Fibroblast of skin of right quadriceps (primary cell): Measurements from ENCODE around the gene ZC3H13.
A peak's percentile ranks its signal among the peaks of the same experiment; 100 is the strongest.
"Not testable (repeated sequence)": the region's sequence is repeated elsewhere in the genome, so short reads cannot be mapped to it uniquely, and the experiment has no call there.

Experiments used
- DNase-seq: peaks from one replicate; pipeline ENCODE4 v3.0.0-alpha.2; 2013

The ZC3H13 gene

GRCh38 chr13:46004491-46004890 lies 48.1 kb downstream of the ZC3H13 start:
- no peak for DNase-seq

DNA sequence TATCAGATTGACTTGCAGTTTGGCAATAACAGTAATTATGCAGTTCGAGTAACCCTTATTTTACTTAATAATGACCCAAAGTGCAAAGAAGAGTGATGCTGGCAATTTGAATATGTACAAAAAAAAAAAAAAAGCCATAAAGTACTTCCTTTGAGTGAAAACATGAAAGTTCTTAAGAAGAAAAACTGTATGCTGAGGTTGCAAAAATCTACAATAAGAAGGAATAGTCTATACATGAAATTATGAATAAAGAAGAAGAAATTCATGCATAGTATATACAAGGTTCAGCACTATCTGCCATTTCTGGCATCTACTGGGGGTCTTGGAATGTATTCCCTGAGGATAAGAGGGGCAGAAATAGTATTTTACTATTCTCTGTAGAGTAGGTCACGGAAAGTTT lies 55.9 kb downstream of the ZC3H13 start:
- no peak for DNase-seq

DNA sequence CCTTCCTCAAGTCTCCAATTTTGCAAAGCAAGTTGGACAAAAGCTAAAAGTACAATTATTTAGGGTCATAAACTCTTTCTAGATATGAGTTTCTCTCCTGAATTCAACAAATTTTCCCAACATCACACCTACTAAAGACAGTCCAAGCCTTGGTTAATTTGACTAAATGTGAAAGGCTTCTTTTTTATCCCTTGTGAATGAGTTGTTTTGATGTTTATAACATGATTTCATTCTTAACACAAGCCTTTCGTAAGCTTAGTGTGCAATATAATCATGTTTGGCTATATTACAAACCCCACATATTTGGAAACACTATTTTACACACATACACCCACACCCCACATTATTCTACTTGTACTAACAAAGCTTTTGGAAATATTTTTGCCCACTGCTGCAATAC lies 57.3 kb downstream of the ZC3H13 start:
- no peak for DNase-seq

GRCh38 chr13:45994752-45995151 lies 57.8 kb downstream of the ZC3H13 start:
- DNase-seq: no peak

DNA sequence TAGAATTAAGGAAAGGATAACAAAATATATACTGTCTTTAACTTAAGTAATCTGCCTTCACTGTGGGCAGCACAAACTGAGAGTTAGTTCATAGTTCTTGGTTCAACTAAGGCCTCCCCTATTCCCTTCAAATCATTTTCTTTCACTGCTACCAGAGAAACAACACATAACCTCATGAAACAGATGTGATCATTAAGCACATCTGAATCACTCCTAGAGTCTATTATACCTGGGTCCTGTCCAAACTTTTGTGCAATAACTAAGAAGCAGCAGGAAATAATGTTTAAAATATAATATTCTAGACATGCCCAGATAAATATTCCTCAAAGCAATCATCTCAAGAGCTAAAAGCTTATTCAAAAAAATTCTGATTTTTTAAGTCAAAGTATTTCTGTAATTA lies 62.9 kb downstream of the ZC3H13 start:
- DNase-seq: peak; percentile 60

GRCh38 chr13:45981127-45981526 lies 71.4 kb downstream of the ZC3H13 start:
- not testable (repeated sequence) for DNase-seq

DNA sequence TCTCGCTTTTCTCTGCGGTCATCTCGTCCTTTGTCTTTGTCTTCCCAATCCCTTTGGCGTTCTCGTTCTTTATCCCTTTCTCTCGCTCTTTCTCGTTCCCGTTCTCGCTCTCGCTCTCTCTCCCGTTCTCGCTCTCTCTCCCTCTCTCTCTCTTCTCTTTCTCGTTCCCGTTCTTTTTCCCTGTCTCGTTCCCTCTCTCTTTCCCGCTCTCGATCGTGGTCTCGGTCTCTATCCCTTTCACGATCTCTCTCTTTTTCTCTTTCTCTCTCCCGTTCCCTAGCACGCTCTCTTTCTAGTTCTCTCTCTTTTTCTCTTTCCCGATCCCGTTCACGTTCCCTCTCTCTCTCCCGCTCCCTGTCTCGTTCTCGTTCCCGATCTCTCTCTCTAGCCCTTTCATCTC lies 77.2 kb downstream of the ZC3H13 start:
- no peak for DNase-seq

DNA sequence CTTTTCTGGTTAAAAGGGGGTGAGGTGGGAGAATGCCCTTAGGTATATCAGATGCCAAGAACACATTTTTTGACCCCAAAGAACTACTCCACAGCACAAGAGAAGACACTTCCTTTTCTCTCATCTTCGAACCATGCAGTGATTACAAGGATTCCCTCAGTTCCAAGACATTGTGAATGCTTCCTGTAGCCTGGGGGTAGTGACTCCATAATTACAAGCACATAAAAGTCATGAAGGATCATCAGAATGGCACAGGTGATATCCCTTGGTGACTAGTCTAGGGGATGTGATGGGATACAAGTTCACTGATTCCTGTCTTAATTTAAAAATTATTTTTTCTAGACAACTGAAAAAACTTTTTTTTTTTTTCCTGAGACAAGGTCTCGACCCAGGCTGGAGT lies 78.0 kb downstream of the ZC3H13 start:
- DNase-seq: no peak

- no peak for DNase-seq
These were observed 85.0 kb downstream of the ZC3H13 start for GRCh38 chr13:45967589-45967988.

DNA sequence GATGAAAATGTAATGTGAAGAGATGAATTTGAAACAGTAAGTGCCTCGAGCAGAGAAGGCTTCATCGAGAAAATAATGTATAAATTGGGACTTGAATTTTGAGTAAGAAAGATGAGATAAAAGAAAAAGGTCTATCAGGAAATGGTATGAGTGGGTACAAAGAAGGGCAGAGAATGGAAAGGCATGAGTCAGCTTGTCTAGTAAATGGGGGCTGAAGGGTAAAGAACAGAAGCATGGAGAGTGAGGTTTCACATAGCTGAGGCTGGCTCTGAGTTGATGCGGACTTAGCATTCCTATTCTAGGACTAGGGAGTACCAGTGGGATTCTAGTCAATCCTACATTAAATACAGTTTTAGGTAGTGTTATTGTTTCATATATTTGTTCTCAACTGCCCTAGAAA lies 85.8 kb downstream of the ZC3H13 start:
- no peak for DNase-seq

DNA sequence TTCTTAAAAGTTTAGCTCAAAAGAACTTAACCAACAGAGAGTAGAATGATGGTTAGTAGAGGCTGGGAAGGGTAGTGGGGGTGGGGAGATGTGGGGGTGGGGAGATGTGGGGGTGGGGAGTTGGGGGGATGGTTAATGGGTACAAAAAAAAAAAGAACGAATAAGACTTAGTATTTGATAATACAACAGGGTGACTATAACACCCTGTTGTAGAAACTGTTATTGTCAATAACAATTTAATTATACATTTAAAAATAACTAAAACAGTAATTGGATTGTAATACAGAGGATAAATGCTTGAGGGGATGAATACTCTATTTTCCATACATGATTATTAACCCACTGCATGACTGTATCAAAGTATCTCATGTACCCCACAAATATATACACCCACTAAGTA lies 91.1 kb downstream of the ZC3H13 start:
- DNase-seq: no peak

DNA sequence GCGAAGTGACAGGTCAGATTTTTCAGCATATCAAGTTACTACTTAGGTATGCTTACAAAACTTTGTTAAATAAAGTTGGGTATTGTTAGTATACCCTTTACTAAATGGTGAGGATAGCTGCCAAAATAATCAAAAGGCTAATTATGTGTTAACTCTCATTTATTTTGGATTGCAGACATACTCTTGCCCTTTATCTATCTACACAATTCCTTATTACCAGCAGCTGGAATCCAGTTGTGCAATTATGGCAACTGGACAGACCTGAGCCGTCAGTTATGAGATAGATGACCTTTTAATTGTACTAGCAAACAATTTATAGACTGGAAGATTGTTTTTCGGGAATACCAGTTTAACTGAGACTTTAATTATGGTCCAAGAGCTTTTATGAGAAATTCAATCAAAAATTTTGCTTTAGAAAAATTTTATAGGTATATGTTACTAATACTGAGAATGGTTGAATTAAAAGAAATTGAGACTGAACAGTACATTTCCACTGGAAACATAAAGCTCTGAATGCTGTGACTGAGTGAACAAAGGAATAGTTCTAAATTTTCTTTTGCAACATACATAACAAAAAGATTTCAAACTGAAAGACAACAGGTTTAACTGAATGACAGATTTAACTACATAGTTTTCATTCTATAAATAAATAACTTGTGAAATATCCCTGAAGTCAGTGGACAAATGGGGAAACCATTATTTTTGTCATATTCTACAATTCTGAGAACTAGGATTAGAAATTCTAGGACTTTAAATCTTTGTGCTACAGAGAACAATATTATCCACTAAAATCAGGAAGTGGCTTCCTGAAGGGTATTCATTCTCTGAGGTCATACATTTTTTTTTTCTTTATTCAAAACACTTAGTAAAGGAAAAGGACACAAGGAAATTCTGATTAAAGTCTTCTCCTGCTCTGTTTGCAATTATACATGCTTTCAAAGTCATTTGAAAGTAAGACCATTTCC lies 97.4 kb downstream of the ZC3H13 start:
- DNase-seq: no peak

GRCh38 chr13:45953082-45953481 lies 99.5 kb downstream of the ZC3H13 start:
- DNase-seq: no peak

DNA sequence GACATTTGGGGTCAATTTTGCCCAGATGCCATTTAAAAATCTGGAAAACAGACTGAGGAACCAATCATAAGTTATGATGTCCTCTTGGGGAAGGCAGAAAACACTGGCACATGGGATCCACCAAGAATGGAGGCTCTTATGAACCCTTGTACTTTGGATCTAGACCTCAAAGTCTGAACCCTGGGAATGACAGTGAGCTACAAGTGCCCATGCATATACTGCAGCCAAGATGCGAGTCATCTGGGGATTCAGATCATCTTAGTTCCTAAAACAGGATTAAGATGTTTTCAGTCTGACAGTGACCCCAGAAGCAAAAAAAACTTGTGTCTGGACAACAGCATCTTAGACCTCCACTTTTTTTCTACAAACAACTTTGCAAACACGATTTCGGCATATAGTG lies 100.8 kb downstream of the ZC3H13 start:
- DNase-seq: no peak

DNA sequence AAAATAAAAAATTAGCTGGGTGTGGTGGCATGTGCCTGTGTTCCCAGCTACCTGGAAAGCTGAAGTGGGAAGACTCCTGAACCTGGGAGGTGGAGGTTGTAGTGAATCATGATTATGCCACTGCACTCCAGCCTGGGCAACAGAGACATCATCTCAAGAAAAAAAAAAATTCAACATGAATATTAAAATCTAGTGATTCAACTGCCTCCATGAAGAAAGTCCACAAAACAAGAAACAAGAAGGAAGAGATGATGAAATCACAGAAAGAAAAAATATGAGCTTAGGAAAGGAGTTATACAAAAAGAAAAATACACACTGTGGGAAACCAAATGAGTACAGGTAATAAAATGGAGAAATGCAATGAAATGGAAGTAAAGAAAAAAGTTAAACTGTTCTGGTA lies 101.4 kb downstream of the ZC3H13 start:
- no peak for DNase-seq

GRCh38 chr13:45950386-45951000 lies 102.1 kb downstream of the ZC3H13 start:
- no peak for DNase-seq

DNA sequence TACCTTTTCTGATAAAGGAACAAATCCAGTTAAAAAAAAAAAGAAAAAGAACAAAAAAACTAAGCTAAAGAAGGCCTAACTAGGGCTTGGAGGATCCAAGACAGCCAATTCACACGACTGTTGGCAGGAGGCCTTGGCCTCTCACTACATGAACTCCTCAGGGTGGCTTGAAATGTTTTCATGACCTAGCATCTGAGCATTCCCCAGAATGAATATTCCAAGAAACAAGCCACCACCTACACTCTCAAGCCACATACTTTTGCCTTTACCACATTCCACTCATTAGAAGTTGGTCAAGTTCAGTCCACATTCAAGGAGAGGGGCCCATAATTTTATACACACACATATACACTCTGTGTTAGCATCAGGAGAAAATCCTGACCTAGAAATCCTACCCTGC lies 103.4 kb downstream of the ZC3H13 start:
- DNase-seq: peak; percentile 15

DNA sequence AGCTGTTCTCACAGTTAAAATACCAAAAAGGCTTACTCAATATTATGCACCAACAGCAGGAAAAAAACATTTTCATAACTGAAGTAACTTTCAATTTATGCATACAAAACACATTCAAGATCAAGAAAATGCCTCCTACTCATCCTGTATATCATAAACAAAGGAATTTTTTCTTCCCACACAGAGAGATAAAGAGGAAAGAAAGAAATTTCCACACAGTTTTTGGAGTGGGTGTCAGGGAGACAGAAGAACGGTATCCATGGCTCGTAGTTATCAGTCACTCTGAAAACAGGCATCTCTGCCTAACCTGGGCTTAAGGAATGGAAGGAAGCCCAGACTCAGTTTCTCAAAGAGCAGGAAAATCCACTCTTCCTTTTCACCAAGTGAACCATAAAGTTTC lies 108.6 kb downstream of the ZC3H13 start:
- no peak for DNase-seq

- no peak for DNase-seq
These were observed 109.4 kb downstream of the ZC3H13 start for GRCh38 chr13:45943120-45943519.

GRCh38 chr13:45941261-45941660 lies 111.3 kb downstream of the ZC3H13 start:
- no peak for DNase-seq

DNA sequence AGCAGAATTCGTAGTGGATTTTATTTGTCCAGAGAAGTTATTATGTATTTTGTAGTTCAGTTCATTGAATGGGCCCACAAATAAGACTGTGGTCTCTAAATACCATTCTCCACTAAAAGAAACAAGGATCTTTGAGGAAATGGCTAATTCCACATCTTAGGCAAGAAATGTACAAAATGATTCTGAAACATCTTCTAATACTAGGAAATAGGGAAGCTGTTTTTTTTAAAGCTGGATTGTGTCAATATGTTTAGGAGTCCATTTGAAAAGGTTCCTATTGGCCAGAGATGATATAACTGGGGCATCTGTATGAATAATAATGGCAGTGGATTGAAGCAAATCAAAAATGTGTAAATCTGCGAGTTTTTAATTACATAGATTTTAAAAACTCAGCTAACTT lies 112.5 kb downstream of the ZC3H13 start:
- no peak for DNase-seq

DNA sequence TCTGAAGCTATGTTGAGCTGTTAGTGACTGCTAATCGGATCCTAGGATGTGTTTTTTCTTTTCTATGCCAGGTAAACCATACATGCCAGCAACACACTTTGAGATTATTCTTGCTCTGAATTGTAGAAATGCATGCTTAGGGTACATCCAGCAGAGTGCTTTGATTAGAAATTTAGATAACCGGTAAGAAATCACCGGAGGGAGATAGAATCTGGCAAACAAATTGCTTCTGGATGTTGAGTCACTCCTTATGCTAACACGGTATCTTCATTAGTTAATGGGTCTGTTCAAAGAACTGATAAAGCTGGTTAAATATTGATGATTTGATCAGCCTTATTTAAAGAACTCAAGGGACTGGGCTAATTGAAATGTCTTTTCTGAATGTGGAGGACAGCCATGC lies 115.9 kb downstream of the ZC3H13 start:
- DNase-seq: no peak

DNA sequence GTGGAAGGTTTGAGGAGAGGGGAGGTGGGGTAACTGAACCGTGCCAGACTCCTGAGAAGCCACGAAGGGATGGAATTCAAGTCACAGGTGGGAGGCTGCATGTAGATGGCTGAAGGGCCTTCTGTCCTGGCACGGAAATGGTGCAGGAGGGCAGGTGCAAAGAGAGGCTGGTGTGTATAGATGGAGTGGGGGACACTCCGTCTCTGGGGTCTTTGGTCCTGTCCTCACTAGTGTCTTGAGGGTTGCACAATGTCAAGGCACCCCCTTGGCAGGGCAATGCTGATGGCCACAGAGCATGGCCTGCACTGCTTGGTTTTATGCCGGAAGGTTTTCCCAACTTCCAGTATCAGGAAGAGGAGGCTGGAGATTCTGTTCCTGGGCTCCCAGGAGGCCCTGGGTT lies 118.3 kb downstream of the ZC3H13 start:
- DNase-seq: no peak

GRCh38 chr13:45933203-45933908 lies 119.2 kb downstream of the ZC3H13 start:
- no peak for DNase-seq
